Activated T-helper 1 cell treated with Interleukin-2 at 50 U/mL for 16 hours (primary cell): ENCODE measurements around the gene DDX17.
A peak's percentile ranks its signal among the peaks of the same experiment; 100 is the strongest.

Experiments used
- DNase-seq: peaks from one replicate; pipeline ENCODE4 v3.0.0-alpha.2; 2020; ENCODE audit warnings: low read depth

The DDX17 gene

DNA sequence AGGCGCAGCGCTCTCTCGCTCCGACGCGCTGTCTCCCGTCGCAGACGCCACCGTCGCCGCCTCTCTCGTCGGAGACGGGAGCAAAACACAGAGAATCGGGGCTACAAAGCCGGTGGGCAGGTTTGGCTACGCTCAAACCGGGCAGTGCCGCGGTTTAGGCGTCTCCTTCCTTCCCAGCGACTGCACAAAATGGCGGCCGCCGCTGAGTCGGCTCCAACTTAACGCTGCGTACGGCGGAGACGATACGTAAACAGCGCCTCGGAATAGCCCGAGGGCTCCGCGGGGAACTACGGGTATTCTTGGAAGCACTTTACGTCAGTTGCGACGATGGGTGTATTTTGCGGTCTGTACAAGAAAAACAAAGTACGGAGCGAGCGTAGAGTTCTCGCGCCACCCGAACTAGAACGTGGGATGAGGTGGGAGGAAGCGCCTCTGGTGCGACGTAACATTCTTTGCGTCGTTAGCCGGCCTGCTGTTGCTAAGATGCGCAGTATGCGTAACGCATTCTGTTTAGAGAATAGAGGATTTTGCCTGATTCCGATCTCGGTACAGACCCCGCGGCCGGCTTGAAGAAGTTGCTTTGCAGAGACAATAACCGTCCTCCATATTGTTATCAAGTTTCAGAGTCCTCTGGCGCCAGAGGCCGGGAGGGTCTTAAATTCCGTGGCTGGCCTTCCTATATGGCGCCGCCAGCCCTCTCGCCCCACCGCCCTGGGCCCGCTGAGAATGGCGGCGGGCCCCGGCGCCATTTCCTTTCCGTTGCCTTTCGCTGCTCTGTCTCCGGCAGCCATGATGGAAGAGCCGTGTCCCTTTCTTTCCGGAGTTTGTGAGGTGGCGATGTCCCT lies at the start of gene DDX17:
Gene DDX17, minus strand, starts transcription at position 194 of the 845 bp plus-strand sequence.
- peak; percentile 89 for DNase-seq

DNA sequence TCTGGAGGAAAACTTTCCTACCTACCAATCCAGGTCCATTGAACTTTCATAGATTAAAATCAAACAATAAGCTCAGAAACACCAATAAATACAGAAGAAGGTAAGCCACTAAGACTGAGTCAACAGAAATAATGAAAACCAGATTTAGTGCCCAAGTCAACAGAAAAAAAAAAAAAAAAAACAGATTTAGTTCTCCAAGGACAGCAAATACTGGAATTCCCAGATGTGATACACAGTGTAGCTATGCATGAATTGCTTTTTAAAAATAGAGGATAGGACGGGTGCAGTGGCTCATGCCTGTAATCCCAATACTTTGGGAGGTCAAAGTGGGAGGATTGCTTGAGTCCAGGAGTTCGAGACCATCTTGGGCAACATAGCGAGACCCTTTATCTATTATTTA lies 48.2 kb upstream of the DDX17 start:
- DNase-seq = no peak

DNA sequence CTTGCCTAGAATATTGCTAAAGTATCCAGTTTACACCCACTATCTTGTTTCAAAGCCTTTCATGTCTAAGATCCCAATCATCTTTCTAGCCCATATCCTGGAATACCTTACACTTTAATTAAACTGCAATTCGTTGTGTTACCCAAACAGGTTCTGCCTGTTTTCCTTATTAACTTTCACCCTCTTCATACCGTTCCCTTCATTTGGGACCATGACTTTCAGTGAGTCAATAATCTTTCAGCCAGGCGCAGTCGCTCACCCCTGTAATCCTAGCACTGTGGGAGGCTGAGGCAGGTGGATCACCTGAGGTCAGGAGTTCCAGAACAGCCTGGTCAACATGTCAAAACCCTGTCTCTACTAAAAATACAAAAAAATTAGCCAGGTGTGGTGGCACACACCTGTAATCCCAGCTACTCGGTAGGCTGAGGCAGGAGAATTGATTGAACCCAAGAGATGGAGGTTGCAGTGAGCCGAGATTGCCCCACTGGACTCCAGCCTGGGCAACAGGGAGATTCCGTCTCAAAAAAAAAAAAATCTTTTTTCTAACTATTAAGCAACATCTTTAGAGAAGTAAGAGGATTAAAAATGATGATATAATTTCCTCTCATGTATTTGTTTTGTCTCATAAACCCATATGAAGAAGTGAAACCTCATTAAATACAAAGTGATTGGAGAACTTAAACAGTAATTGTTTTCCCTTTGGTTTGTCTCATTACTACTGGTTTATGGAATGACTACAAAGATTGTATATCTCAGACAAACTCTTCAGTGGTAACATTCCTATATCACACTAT lies 43.2 kb upstream of the DDX17 start:
- no peak for DNase-seq

DNA sequence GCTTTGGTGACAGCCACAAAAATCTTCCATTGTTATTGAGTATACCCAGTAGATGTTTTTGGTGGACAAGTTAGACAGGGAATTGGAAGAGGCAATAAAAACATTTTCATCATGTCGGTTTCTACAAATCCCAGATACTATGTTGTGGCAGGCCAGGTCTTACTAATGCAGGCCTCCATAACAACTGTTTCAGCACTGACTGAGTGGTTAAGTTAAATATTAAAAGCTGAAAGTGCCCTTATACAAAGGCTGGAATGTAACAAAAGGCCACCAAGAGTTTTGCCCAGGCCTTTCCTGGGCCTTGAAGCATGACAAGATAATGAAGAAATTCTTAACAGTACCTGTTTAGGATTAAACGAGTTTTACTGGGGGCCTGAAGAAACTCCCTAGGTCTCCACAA lies 34.6 kb upstream of the DDX17 start:
- DNase-seq = no peak

DNA sequence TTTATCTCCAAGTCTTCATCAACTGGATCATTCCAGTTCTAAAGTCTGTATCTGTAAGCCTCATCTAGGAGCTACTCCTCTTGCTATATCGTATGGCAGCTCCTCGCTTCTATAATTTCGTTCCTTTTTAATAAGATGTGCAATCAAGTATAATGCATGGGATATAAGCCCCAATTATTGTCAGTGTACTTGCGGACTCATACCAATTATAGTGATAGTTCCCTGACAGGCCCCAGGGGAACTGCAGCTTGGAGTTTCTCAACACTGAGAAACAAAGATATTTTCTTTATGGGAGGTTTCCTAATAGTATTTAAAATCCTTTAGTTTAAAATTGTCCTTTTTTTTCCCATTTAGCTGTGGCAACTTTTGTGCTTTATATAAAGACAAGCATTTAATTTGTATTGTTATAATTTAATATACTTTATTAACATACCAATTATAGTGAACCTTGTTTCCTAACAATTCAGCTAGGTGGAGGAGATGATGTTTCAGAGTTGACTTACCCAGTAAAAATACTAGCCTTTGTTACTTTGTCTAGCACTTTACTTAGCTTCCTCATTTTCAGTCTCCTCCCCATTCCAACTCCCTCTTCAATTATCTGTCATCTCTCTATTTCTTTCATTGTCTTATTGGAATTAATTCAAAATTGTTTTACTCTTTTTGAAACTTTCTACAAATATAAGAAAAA lies 25.3 kb upstream of the DDX17 start:
- DNase-seq = no peak

DNA sequence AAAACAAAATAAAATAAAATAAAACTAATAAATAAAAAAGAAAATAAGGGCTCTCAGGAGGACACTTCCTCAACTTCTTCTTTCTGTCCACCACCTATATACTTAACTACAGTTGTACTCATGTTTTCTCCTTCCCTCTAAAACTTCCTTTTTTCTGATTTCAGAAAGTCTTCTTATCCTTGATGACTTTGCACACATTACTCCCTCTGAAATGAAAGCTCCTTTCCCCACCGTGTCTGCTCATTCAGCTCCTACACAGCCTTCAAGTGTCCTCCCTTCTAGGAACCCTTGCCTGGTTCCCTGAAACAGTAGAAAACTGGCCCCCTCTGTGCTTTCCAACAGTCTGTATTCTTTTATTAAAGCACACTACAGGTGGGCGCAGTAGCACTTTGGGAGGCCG lies 18.3 kb upstream of the DDX17 start:
- DNase-seq = no peak

DNA sequence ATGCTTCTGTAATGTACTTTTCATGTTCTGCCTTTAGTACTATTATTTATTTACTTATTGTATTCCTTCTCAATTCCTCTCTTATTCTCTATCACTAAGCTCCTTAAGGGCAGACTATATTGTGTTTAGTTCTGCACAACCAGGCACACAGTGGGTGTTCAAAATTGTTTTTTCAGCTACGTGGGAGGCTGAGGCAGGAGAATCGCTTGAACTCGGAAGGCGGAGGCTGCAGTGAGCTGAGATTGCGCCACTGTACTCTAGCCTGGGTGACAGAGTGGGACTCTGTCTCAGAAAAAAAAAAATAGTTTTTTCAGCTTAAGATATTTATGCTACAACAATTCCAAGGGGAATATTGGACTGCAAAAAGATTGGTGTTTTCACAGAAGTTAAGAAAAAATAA lies 17.4 kb upstream of the DDX17 start:
- DNase-seq = no peak

DNA sequence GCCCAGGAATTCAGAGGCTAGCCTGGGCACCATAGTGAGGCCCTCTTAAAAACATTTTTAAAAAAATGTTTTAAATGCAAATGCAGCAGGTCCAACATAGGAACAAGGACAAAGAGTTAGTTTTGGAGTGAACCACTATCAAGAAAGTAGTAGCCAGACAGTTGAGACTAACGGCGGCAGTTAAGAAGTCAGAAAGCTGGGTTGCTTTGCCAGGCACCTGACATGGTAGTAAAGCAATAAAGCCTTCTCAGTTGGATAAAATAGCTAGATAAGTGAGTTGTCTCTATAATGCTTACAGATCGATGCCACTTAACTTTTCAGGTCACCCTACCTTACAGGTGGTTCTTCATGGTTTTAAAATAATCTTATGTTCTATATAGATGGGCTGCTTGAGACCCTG lies 16.9 kb upstream of the DDX17 start:
- DNase-seq = no peak

DNA sequence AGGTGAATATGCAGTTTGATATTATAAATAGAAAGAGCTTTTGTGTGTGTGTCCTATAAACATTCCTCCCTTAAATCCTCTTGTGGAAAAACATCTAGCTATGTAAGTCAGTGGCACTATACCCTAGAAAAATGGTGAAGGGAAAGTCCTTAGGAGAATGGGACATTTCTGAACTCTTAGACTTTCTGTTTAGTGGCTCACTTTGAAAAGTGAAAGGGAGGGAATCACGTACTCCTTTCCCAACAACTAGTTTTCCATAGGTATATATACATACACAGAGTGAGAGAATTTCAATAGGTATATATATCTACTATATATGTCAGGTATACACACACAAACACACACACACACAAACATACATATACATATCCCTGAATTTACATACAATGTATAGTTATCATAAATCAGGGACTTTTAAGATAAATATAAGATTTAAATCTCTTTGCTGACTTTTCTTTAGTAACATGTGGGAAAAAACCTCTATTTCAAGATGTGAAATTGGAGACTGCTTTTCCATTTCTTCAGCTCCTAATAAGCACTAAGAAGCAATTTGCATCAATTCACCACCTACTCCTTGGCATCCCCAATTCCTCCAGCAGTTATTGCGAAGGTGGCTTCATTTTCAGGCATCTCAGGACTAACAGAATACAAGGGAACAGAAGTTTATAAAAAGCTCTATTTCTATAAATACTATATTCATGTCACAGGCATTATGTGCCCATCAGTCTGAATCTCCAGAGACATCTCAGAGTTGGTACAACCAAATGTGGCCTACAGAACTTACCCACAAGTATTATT lies 13.5 kb upstream of the DDX17 start:
- no peak for DNase-seq

DNA sequence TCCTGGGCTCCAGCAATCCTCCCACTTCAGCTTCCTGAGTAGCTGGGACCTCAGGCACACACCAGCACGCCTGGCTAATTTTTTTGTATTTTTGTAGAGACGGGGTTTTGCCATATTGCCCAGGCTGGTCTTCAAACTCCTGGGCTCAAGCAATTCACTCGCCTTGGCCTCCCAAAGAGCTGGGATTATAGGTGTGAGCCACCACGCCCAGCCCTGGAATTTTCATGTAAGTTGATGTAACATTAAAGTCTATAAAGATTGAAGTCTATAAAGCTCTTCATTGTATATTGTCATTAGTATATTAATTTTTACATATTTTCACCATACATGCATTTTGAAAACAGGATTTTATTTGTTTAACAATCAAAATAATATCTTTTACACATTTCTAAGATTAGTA lies 12.5 kb upstream of the DDX17 start:
- no peak for DNase-seq

DNA sequence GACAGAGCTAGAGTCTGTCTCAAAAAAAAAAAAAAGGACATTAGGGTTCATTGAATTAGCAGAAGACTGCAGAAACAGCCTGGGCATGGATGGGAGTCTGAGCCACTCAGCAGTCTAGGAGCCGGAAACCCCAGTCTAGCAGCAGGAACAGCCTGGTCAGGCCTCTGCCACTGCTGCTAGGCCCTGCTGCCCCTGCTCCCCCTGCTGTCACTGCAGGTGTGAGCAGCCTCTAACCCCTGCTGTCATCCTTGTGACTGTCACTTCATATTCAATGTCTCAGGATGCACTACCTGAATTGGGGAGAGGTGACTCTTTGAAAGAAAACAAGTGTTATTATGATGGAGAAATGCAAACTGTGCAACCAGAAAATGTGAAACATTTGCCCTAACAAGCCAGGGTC lies 7.0 kb upstream of the DDX17 start:
- DNase-seq = peak; percentile 10

DNA sequence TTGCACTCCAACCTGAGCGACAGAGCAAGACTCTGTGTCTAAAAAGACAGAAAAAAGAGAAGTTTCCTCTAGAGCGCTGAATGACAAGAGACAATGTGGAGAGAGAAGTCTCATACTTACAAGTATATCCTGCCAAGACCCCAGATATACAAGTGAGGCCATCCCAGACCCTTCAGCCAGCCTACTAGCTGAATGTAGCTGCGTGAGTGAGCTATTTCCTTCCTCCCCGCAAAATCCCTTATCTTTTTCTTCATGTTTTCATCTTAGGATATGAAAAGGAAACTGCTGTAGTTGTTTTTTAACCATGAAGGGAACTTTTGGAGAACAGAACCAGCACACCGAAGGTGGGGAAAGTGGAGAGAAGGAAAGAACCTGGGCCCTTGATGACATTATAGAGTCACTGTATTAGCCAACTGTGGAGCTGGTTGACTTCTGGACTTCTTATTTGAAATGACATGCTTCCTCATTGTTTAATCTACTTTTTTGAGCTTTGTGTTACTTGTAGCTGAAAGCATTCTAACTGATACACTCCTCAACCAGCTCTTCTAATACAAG lies 4.4 kb upstream of the DDX17 start:
- DNase-seq = no peak

DNA sequence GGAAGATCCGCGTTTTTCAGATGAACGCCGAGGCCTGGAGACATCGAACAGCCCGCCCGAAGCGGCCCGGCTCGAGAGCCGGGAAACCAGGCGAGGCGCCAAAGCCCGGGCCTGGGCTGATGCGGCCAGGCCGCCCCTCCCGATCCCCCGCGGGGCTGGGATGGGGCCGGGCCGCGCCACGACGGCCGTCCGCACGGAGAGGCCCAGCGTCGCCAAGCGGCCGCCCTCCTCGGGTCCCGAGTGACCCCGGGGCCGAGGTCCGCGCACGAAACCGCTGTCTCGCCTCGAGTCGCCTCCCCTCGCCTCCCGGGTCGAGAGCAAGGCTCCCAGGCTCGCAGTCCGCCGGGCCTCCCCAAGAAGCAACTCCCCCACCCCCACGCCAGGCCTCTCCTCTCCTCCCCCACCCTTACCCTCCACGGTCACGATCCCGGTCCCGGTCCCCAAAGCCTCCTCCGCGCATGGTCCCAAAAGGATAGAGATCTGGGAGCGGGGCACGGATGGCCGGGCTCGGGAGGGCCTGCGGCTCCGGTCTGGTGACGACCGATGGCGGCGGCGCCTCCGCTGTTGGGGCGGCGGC lies 482 bp downstream of the DDX17 start:
- peak; percentile 38 for DNase-seq

DNA sequence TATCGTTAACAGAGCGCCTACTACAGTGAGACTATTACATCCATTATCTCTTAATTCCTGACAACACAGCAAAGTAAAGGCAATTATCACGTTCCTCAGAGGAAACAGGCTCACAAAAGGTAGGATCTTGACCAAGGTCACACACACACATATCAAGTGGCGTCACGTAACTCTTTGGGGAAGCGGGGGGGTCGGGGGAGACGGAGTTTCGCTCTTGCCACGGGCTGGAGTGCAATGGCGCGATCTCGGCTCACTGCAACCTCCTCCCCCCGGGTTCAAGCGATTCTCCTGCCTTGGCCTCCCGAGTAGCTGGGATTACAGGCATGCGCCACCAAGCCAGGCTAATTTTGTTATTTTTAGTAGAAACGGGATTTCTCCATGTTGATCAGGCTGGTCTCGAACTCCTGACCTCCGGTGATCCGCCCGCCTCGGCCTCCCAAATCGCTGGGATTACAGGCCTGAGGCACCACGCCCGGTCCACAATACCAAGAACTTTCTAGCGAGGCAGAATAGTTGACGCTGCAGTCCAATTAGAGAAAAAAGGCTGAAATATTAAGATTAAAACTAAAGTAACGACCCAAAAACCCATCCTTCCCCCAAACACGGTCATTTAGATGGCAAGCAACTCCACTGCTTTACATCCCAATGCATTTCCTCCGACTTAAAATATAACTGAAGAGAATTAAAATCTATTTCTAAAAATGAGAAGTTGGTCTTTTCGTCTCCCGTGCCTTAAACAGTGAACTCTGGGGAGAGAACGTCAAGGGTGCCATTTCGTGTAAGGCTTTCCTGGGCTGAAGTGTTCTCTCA lies 1.2 kb downstream of the DDX17 start:
- peak; percentile 31 for DNase-seq

DNA sequence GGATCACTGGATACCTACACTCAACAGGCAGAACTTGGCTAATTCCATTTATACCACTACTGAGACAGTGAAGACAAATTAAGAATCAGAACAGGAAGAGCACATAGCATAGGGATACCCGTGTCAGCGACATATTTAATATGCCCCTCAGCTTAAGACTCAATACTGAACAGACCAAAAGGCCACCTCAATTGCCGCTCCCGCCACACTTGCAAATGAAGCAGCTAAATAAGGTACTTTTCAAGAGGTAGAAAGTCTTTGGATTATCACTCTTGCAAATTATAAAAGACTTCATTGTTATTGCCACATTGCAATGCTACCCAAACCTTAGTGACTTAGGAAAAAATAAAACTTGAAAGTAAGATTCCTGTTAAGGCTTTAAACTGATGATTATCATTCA lies 3.1 kb downstream of the DDX17 start:
- no peak for DNase-seq

DNA sequence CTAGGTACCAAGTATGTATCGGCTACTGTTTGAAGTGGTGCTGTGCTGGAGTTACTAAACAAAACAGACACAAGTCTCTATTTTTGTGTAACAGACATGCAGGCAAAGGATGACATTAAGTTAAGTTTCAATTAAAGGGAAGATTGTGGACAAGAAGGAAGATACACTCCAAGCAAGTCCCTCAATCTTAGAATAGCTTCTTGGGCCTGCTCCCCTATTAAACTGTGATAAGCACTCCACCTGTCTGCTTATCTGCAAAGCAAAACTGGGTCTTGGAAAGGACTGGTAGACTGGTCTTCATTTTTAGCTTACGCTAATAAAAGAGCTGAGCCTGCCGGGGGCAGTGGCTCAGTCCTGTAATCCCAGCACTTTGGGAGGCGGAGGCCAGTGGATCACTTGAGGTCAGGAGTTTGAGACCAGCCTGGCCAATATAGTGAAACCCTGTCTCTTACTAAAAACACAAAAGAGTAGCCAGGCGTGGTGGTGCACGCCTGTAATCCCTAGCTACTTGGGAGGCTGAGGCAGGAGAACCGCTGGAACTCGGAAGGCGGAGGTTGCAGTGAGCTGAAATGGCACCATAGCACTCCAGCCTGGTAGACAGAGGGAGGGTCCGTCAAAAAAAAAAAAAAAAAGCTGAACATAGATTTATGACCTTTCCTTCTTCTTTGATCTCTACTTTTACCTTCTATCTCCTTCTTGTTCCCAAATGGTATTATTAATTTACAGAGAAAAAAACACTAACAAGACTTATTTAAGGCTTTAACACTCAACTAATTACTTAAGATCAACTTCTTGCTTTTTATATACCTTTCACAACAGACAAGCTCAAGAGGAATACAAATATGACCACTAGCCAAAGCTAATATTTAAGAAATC lies 4.1 kb downstream of the DDX17 start:
- no peak for DNase-seq

DNA sequence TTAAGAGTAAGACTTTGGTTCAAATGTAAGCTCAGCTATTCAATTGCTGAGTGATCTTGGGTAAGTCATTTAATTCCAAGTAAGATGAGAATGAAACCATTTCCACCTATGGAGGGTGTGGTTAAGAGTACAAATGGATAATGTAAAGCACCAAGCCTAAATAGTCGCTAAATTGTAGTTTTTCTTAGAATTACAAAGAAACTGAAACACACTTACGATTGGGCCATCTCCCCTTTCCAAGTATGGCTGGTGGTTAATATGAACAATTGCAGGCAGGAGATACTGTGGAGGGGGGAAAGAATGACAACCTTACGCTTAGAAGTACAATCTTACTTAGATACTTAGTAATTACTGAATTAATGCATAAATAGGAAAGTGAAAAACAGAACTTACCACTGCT lies 8.2 kb downstream of the DDX17 start:
- DNase-seq = no peak

DNA sequence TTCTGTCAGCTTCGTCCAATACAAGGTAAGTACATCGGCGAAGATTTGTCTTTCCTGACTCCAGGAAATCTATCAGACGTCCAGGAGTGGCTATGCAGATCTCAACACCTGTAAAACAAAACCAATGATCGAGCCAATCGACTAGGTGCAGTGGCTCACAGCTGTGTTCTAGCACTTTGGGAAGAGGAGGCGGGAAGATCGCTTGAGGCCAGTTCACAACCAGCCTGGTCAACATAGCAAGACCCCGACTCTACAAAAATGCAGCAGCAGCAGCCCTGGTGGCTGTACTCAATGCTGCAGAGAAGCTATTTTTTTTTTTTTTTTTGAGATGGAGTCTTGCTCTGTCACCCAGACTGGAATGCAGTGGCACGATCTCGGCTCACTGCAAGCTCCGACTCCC lies 11.2 kb downstream of the DDX17 start:
- no peak for DNase-seq

DNA sequence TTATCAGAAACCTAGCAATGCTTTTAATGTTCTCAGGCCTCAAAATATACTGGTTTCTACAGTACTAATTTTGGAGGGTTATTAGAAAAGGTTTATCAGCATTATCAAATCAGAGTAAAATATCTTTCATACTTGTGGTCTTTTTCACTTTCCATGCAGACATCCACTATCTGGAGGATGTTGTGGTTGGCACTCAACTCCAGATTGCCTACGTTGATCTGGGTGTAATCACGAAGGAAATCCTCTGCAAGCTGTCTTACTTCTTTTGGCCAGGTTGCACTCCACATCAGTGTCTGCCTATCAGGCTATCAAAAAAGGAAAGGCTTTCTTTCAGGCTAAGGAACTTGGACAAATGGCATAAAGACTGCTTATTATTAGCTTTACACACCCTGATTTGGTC lies 11.6 kb downstream of the DDX17 start:
- no peak for DNase-seq
